ENCODE results near the gene ZDHHC3.

Gene ZDHHC3

GRCh38 chr3:44999782-45000181 lies 23.8 kb upstream of the ZDHHC3 start:
- Histone ChIP-seq H2AFZ (ENCODE audit: low read depth, low read length) (no peak overlapping the region), H3K79me2 (ENCODE audit: low read length) (peaks cover 12% of the 10 kb centered on the region), H4K20me1 (ENCODE audit: insufficient read depth, low read length) (peaks cover 8% of the 10 kb centered on the region), H3K4me2 (ENCODE audit: low read length) (no peak overlapping the region), H3K27ac (ENCODE audit: low read length) (no peak overlapping the region), H3K36me3 (replicated peaks; ENCODE audit: low read depth, low read length) (peaks cover 82% of the 10 kb centered on the region), H3K9me3 (ENCODE audit: insufficient read depth, low read length) (no peaks in the 10 kb centered on the region), H3K4me1 (ENCODE audit: low read length) (no peaks in the 10 kb centered on the region), H3K9ac (ENCODE audit: low read length) (no peak overlapping the region), H3K27me3 (ENCODE audit: low read depth, low read length) (no peaks in the 10 kb centered on the region), H3K4me3 (ENCODE audit: low read length) (no peak overlapping the region)
- TF ChIP-seq CTCF (IDR thresholded peaks at IDR 0.05; ENCODE audit: low read depth, low read length) (no peak), EZH2phosphoT487 (IDR thresholded peaks at IDR 0.05; ENCODE audit: low read depth) (no peak)

GRCh38 chr3:44996556-44996969 lies 20.6 kb upstream of the ZDHHC3 start:
- peaks cover 23% of the 10 kb centered on the region for H4K20me1 ChIP-seq (ENCODE audit: insufficient read depth, low read length)
- H3K4me3 ChIP-seq (ENCODE audit: low read length), result no peak overlapping the region
- no peak overlapping the region for H3K4me2 ChIP-seq (ENCODE audit: low read length)
- TF ChIP-seq EZH2phosphoT487 (IDR thresholded peaks at IDR 0.05; ENCODE audit: low read depth) (no peak), CTCF (IDR thresholded peaks at IDR 0.05; ENCODE audit: low read depth, low read length) (no peak)
- no peaks in the 10 kb centered on the region for H3K9me3 ChIP-seq (ENCODE audit: insufficient read depth, low read length)
- H3K4me1 ChIP-seq (ENCODE audit: low read length), result no peaks in the 10 kb centered on the region
- H3K27me3 ChIP-seq (ENCODE audit: low read depth, low read length), result no peaks in the 10 kb centered on the region
- H3K36me3 ChIP-seq (replicated peaks; ENCODE audit: low read depth, low read length), result peaks cover 80% of the 10 kb centered on the region
- H3K9ac ChIP-seq (ENCODE audit: low read length), result no peak overlapping the region
- H3K27ac ChIP-seq (ENCODE audit: low read length), result no peak overlapping the region
- peaks cover 43% of the 10 kb centered on the region for H3K79me2 ChIP-seq (ENCODE audit: low read length)
- H2AFZ ChIP-seq (ENCODE audit: low read depth, low read length), result no peak overlapping the region

GRCh38 chr3:44995142-44995770 lies 19.3 kb upstream of the ZDHHC3 start:
- H3K27ac ChIP-seq (ENCODE audit: low read length), result no peak overlapping the region
- peaks cover 55% of the 10 kb centered on the region for H3K79me2 ChIP-seq (ENCODE audit: low read length)
- no peak overlapping the region for H3K4me3 ChIP-seq (ENCODE audit: low read length)
- H3K27me3 ChIP-seq (ENCODE audit: low read depth, low read length), result no peaks in the 10 kb centered on the region
- TF ChIP-seq EZH2phosphoT487 (IDR thresholded peaks at IDR 0.05; ENCODE audit: low read depth), result no peak
- TF ChIP-seq CTCF (IDR thresholded peaks at IDR 0.05; ENCODE audit: low read depth, low read length), result no peak
- peaks cover 23% of the 10 kb centered on the region for H4K20me1 ChIP-seq (ENCODE audit: insufficient read depth, low read length)
- no peak overlapping the region for H2AFZ ChIP-seq (ENCODE audit: low read depth, low read length)
- H3K4me2 ChIP-seq (ENCODE audit: low read length), result no peak overlapping the region
- no peak overlapping the region for H3K9ac ChIP-seq (ENCODE audit: low read length)
- H3K9me3 ChIP-seq (ENCODE audit: insufficient read depth, low read length), result no peaks in the 10 kb centered on the region
- H3K4me1 ChIP-seq (ENCODE audit: low read length), result no peaks in the 10 kb centered on the region
- peaks cover 82% of the 10 kb centered on the region for H3K36me3 ChIP-seq (replicated peaks; ENCODE audit: low read depth, low read length)

- Histone ChIP-seq H2AFZ (ENCODE audit: low read depth, low read length) (no peak overlapping the region), H3K9ac (ENCODE audit: low read length) (no peak overlapping the region), H3K79me2 (ENCODE audit: low read length) (peaks cover 68% of the 10 kb centered on the region), H3K4me1 (ENCODE audit: low read length) (no peaks in the 10 kb centered on the region), H3K4me3 (ENCODE audit: low read length) (no peak overlapping the region), H3K27me3 (ENCODE audit: low read depth, low read length) (no peaks in the 10 kb centered on the region), H3K9me3 (ENCODE audit: insufficient read depth, low read length) (no peaks in the 10 kb centered on the region), H3K4me2 (ENCODE audit: low read length) (no peak overlapping the region), H3K36me3 (replicated peaks; ENCODE audit: low read depth, low read length) (peaks cover 81% of the 10 kb centered on the region), H3K27ac (ENCODE audit: low read length) (no peak overlapping the region), H4K20me1 (ENCODE audit: insufficient read depth, low read length) (peaks cover 26% of the 10 kb centered on the region)
- TF ChIP-seq EZH2phosphoT487 (IDR thresholded peaks at IDR 0.05; ENCODE audit: low read depth), result no peak
- TF ChIP-seq CTCF (IDR thresholded peaks at IDR 0.05; ENCODE audit: low read depth, low read length), result no peak
Observed at GRCh38 chr3:44993471-44994205, 17.7 kb upstream of the ZDHHC3 start.

Data from OCI-LY3 (cell line).